Loucy (cell line): ENCODE data around the gene DDX42.

ENCODE experiments used
- CTCF ChIP-seq: fragments of 200-600 bp; sonication (generic); conservative IDR thresholded peaks from 2 replicates; pipeline ENCODE4 v1.5.1; 2014; ENCODE audit warnings: mild to moderate bottlenecking, antibody characterized with exemption, low read length
- EZH2phosphoT487 ChIP-seq: fragments of 200-600 bp; IDR thresholded peaks from 2 replicates; pipeline ENCODE4 v1.6.1; 2018; ENCODE audit warnings: antibody characterized with exemption, mild to moderate bottlenecking, moderate library complexity, borderline replicate concordance

GRCh38 chr17:63804328-63804727 lies 30.4 kb downstream of the DDX42 start:
- TF ChIP-seq CTCF (no peak), EZH2phosphoT487 (no peak)
